Transverse colon (tissue), 4 donors: ENCODE results near the gene BHLHE23.

Experiments
- EP300 ChIP-seq: sonication (generic); formaldehyde crosslinking; IDR thresholded peaks from one replicate; pipeline ENCODE4 v1.6.1; 2017; ENCODE audit warnings: antibody characterized with exemption, low read depth
- POLR2AphosphoS5 ChIP-seq, 3 donors: sonication (generic); formaldehyde crosslinking; IDR thresholded peaks; one replicate each; pipeline ENCODE4 v1.6.1; 2016; ENCODE audit warnings: antibody characterized with exemption in 3 of 3
- TF ChIP-seq, protein P1 (sequence below), 5 experiments: fragments of 200-600 bp in 3 of 5; fragments of 450-650 bp in 2 of 5; sonication (generic) in 3 of 5; IDR thresholded peaks; 1 replicate in 2 of 5; 2 replicates in 3 of 5; pipeline ENCODE4 v1.5.1; 2016 to 2017; ENCODE audit warnings: antibody characterized with exemption in 5 of 5, inconsistent platforms in 3 of 5, mild to moderate bottlenecking in 2 of 5, moderate library complexity in 1 of 5

DNA sequence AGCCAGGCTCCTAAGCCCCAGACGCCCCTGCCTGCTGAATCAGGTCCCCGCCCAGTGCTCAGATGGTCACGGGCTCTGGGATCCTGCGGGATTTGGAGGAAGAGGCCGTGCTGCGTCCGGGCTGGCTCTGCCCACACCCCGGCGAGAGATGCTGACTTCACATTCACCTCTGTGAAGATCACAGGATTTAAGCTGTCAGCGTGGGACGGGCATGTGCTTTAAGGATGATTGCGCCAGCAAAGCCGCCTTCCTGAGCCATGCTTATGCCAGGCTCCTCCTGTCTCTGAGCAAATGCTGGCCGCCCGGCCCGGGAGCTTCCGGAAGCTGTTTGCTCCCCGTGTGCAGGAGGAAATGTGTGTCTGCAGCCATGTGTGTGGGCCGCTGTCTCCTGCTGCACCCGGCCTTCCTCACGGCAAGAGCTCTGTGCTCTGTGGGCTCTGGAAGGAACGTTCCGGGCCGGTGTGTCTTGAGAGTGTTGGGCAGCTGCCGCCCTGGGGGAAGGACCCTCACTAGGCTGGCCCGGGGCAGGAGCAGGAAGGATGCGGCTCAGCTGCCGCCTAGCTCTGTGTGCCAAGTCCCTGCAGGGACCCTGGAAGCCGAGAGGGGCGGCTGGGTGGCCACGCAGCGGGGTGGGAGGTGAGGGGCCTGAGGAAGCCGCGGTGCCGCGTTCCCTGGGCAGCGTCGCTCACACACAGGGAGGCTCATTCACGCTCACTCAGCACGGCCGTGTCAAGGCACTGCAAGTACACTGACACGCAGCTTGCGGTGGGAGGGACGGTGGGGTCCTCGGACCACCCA is 19.0 kb upstream of the BHLHE23 start:
- no peak for TF ChIP-seq POLR2AphosphoS5 (IDR thresholded peaks at IDR 0.05)
- TF ChIP-seq, protein P1, sequence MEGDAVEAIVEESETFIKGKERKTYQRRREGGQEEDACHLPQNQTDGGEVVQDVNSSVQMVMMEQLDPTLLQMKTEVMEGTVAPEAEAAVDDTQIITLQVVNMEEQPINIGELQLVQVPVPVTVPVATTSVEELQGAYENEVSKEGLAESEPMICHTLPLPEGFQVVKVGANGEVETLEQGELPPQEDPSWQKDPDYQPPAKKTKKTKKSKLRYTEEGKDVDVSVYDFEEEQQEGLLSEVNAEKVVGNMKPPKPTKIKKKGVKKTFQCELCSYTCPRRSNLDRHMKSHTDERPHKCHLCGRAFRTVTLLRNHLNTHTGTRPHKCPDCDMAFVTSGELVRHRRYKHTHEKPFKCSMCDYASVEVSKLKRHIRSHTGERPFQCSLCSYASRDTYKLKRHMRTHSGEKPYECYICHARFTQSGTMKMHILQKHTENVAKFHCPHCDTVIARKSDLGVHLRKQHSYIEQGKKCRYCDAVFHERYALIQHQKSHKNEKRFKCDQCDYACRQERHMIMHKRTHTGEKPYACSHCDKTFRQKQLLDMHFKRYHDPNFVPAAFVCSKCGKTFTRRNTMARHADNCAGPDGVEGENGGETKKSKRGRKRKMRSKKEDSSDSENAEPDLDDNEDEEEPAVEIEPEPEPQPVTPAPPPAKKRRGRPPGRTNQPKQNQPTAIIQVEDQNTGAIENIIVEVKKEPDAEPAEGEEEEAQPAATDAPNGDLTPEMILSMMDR (IDR thresholded peaks at IDR 0.05): no peak
- no peak for TF ChIP-seq EP300
